Esophagus muscularis mucosa (tissue), 4 donors: Measurements from ENCODE around the gene GRK5. TPM values are rescaled to one million over a fixed set of nuclear protein-coding genes. Genes with fewer than 3 reads are reported as not detected.
A peak's percentile ranks its signal among the peaks of the same experiment; 100 is the strongest.

Experiments used
- DNase-seq: peaks from one replicate; pipeline ENCODE4 v3.0.0-alpha.2; 2017; ENCODE audit errors: extremely low spot score
- H3K27ac ChIP-seq, 4 donors: fragments of 200-600 bp; sonication (generic); replicated peaks in 1 of 4; 1 replicate in 3 of 4; 2 replicates in 1 of 4; pipeline ENCODE4 v1.5.1; 2016 to 2019; ENCODE audit warnings: mild to moderate bottlenecking in 1 of 4
- H3K27me3 ChIP-seq, 4 donors: fragments of 200-600 bp; sonication (generic); one replicate each; pipeline versions ENCODE4 v1.5.1 to v1.6.0; 2016 to 2019
- H3K36me3 ChIP-seq, 4 donors: fragments of 200-600 bp; sonication (generic); one replicate each; pipeline ENCODE4 v1.5.1; 2016 to 2019
- H3K4me1 ChIP-seq, 4 donors: fragments of 200-600 bp; sonication (generic); one replicate each; pipeline ENCODE4 v1.5.1; 2016 to 2019
- H3K4me3 ChIP-seq, 4 donors: fragments of 200-600 bp; sonication (generic); 1 replicate in 2 of 4; 2 replicates in 2 of 4; pipeline ENCODE4 v1.5.1; 2016 to 2019; ENCODE audit warnings: mild to moderate bottlenecking in 4 of 4, moderate library complexity in 1 of 4
- H3K9me3 ChIP-seq, 4 donors: fragments of 200-600 bp; sonication (generic); 1 replicate in 3 of 4; 2 replicates in 1 of 4; pipeline ENCODE4 v1.5.1; 2016 to 2019
- EP300 ChIP-seq: sonication (generic); formaldehyde crosslinking; IDR thresholded peaks from one replicate; pipeline ENCODE4 v1.6.1; 2017; ENCODE audit warnings: antibody characterized with exemption
- POLR2A ChIP-seq: fragments of 450-650 bp; IDR thresholded peaks from one replicate; pipeline ENCODE4 v1.6.1; 2017; ENCODE audit warnings: antibody characterized with exemption, moderate library complexity, mild to moderate bottlenecking, low read depth
- POLR2AphosphoS5 ChIP-seq, 2 donors: sonication (generic); formaldehyde crosslinking; IDR thresholded peaks; one replicate each; pipeline ENCODE4 v1.6.1; 2017; ENCODE audit warnings: antibody characterized with exemption in 2 of 2
- WGBS: methylation state at CpG from one replicate; pipeline ENCODE4 v1.1.5; 2018; 5-methylcytosine and 5-hydroxymethylcytosine counted together
- intact Hi-C: fragments of 100-400 bp; cut with DNase I; formaldehyde crosslinking; loops from one replicate; pipeline ENCODE4 v1.15.1; 2023
- total RNA-seq, 4 donors: library from RNA; depleted of rRNA; stranded (reverse); fragments of >200 nt; gene quantifications; one replicate each; pipeline versions ENCODE4 v1.1.0 to v1.2.1, GENCODE V29; 2016
- TF ChIP-seq, protein P1 (sequence below), 3 experiments: fragments of 200-600 bp in 2 of 3; fragments of 450-650 bp in 1 of 3; sonication (generic) in 2 of 3; IDR thresholded peaks; one replicate each; pipeline ENCODE4 v1.5.1; 2017 to 2019; ENCODE audit warnings: antibody characterized with exemption in 3 of 3, mild to moderate bottlenecking in 2 of 3, moderate library complexity in 1 of 3

The GRK5 gene
- total RNA-seq, 4 donors from 2014 or later, result 39.6 to 64.4 (median 50.7) TPM

DNA sequence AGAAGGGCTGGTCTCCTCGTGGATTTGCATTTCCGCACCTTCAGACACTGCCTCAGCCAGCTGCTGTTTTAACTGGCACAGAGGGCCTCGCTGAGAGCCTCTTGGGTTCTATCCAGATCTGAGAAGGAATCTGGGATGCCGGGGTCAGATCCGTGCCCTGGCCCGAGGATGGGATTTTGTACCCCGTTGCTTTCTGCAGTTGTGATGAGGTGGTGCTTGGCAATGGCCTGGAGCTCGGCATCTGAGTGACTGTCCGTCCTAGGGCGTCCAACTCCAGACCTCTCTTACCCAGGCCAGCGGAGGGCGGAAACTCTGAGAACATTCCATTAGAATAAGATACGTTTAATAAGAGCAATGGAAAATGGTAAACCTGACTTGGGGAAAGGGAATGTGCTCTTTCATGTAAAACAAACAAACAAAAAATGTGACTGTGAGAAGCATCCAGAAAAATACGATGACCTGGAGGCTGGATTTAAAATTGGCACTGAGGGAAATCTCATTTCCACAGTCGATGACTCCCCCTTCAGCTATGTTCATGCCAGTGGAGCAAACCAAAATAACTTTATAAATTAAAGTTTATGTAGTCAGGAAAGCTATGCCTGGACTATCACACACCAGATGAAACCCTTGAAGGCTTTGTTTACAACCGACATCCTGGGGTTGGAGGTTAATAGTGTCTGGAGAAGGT is 39.6 kb downstream of the GRK5 start:
- peaks cover 35 to 67% (median 61%) of the 10 kb centered on the region in 4 donors for H3K4me1 ChIP-seq

DNA sequence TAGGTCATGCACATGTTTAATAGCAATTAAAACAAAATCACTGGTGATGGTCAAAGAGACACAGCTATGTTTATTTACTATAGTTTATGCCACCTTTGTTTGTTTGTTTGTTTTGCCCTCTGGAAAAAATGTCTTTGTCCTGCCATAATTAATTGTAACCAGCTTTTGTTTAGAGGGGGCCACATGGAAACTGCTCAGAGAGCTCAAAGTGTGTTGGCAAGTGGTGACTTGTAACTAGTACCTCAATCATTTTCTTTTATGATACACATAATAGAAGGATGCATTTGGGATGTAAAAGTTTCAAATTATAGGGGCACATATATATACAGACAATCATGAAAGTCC is 40.2 kb downstream of the GRK5 start:
- no peak for DNase-seq
- Histone ChIP-seq H3K27ac (peak overlapping the region; percentile 58 to 89 (median 72)), H3K36me3 (no peaks in the 10 kb centered on the region), H3K4me3 (no peak overlapping the region), H3K4me1 (peaks cover 41 to 67% (median 63%) of the 10 kb centered on the region in 4 donors), H3K9me3 (no peaks in the 10 kb centered on the region), H3K27me3 (no peaks in the 10 kb centered on the region)
- intact Hi-C loops, result no loop called here
- TF ChIP-seq POLR2A (no peak), POLR2AphosphoS5 (IDR thresholded peaks at IDR 0.05) (no peak), EP300 (no peak)
- TF ChIP-seq, protein P1, sequence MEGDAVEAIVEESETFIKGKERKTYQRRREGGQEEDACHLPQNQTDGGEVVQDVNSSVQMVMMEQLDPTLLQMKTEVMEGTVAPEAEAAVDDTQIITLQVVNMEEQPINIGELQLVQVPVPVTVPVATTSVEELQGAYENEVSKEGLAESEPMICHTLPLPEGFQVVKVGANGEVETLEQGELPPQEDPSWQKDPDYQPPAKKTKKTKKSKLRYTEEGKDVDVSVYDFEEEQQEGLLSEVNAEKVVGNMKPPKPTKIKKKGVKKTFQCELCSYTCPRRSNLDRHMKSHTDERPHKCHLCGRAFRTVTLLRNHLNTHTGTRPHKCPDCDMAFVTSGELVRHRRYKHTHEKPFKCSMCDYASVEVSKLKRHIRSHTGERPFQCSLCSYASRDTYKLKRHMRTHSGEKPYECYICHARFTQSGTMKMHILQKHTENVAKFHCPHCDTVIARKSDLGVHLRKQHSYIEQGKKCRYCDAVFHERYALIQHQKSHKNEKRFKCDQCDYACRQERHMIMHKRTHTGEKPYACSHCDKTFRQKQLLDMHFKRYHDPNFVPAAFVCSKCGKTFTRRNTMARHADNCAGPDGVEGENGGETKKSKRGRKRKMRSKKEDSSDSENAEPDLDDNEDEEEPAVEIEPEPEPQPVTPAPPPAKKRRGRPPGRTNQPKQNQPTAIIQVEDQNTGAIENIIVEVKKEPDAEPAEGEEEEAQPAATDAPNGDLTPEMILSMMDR (IDR thresholded peaks at IDR 0.05), result no peak

More for the DNA sequence above, 39.6 kb downstream of the GRK5 start:
- TF ChIP-seq POLR2AphosphoS5 (IDR thresholded peaks at IDR 0.05) (peak in 1 of 2 donors; percentile 50), EP300 (no peak)
- TF ChIP-seq, protein P1 (IDR thresholded peaks at IDR 0.05), result peak in 2 of 3 experiments; percentile 10 to 20
- 50% methylated on average over 15 of the region's 16 CpGs for WGBS
- no peak overlapping the region for H3K4me3 ChIP-seq
- H3K27me3 ChIP-seq, result no peaks in the 10 kb centered on the region
- H3K36me3 ChIP-seq, result no peaks in the 10 kb centered on the region
- no peak for DNase-seq
- H3K27ac ChIP-seq, result peak overlapping the region; percentile 57 to 89 (median 72)
- H3K9me3 ChIP-seq, result no peaks in the 10 kb centered on the region
- intact Hi-C loops, result no loop called here

DNA sequence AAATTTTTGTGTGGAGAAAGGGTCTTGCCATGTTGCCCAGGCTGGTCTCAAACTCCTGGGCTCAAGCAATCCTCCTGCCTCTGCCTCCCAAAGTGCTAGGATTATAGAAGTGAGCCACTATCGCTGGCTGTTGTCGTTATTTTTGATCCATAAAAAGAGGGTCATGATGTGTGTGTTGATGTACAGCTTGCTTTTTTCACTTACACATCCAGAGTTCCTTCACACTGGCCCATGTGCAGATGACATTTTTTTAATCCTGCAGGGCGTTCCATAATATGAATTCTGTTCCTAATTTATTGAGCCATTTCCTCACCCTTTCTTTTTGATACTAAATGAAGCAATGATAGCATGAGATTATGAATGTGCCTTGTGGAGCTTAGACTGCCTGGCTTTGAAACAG is 40.8 kb downstream of the GRK5 start:
- no peak for DNase-seq
- Histone ChIP-seq H3K4me3 (no peak overlapping the region), H3K9me3 (no peaks in the 10 kb centered on the region), H3K36me3 (no peaks in the 10 kb centered on the region), H3K27ac (peak overlapping the region; percentile 58 to 89 (median 72)), H3K27me3 (no peaks in the 10 kb centered on the region), H3K4me1 (peaks cover 47 to 67% (median 64%) of the 10 kb centered on the region in 4 donors)
- TF ChIP-seq EP300 (no peak), POLR2A (no peak), POLR2AphosphoS5 (IDR thresholded peaks at IDR 0.05) (no peak)
- TF ChIP-seq, protein P1 (IDR thresholded peaks at IDR 0.05), result no peak
- WGBS, result 96% methylated on average over 3 of the region's 3 CpGs
- intact Hi-C loops, result no loop called here

DNA sequence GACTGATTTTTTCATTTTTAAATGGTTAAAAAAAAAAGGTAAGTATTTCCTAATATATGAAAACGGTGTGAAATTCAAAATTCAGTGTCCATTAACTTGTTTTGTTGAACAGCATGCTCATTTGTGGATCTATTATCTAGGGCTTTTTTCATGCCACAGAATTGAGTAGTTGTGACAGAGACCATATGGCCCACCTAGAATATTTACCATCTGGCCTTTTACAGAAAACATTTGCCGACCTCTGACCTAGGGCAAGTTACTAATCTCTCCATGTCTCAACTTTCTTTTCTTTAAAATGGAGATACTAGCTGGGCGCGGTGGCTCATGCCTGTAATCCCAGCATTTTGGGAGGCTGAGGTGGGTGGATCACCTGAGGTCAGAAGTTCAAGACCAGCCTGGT is 41.3 kb downstream of the GRK5 start:
- H3K4me3 ChIP-seq, result no peak overlapping the region
- H3K27ac ChIP-seq, result peak overlapping the region; percentile 7 to 89 (median 70)
- H3K9me3 ChIP-seq, result no peaks in the 10 kb centered on the region
- H3K4me1 ChIP-seq, result peaks cover 52 to 70% (median 66%) of the 10 kb centered on the region in 4 donors
- no peaks in the 10 kb centered on the region for H3K36me3 ChIP-seq
- 92% methylated on average over 4 of the region's 4 CpGs for WGBS
- TF ChIP-seq POLR2AphosphoS5 (IDR thresholded peaks at IDR 0.05) (no peak), EP300 (no peak), POLR2A (no peak)
- TF ChIP-seq, protein P1 (IDR thresholded peaks at IDR 0.05), result no peak
- intact Hi-C loops, result no loop called here
- H3K27me3 ChIP-seq, result no peaks in the 10 kb centered on the region
- no peak for DNase-seq
